Measurements from ENCODE around the gene MOV10L1. TPM values are rescaled to one million over a fixed set of nuclear protein-coding genes. Genes with fewer than 3 reads are reported as not detected.
"Not testable (repeated sequence)": the region's sequence is repeated elsewhere in the genome, so short reads cannot be mapped to it uniquely, and the experiment has no call there.

Gene MOV10L1
- total RNA-seq, 3 donors from 2014 or later = 0.29 to 1.0 (median 0.49) TPM

GRCh38 chr22:50162391-50162956 lies 72.7 kb downstream of the MOV10L1 start:
- DNase-seq = no peak
- no peak for TF ChIP-seq CTCF (IDR thresholded peaks at IDR 0.05)
- no peak overlapping the region for H3K4me3 ChIP-seq

DNA sequence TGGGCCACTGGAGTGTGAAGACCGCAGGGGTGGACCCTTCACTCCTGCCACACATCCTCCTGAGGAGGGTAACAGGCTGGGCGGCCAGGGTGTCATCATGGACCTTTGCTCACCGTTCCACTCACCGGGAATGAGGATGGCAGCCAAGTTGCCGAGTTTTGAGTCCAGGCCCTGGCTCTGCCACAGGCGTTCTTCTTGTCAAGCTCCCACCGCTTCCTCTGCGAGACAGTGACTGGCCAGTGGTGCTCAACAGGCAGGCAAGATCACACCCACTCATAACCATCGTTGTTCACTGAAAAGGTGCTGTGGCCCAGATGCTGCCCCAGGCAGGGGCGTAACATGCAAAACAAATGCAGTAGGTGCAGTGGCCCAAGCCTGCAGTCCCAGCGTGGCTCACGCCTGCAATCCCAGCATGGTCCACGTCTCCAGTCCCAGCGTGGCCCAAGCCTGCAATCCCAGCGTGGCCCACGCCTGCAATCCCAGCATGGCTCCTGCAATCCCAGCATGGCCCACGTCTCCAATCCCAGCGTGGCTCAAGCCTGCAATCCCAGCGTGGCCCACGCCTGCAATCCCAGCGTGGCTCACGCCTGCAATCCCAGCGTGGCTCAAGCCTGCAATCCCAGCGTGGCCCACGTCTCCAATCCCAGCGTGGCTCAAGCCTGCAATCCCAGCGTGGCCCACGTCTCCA lies 75.8 kb downstream of the MOV10L1 start:
- Histone ChIP-seq H3K9me3 (no peaks in the 10 kb centered on the region), H3K4me3 (no peak overlapping the region), H3K36me3 (ENCODE audit: low read depth) (no peaks in the 10 kb centered on the region), H3K4me1 (ENCODE audit: low read depth) (no peaks in the 10 kb centered on the region)
- intact Hi-C loops (cut with DNase I, micrococcal nuclease) = no loop called here
- DNase-seq = no peak
- no peak for TF ChIP-seq CTCF (IDR thresholded peaks at IDR 0.05)
- no peak for ATAC-seq

More at GRCh38 chr22:50162391-50162956, 72.7 kb downstream of the MOV10L1 start:
- intact Hi-C loops (cut with DNase I, micrococcal nuclease) = no loop called here
- Histone ChIP-seq H3K36me3 (ENCODE audit: low read depth) (no peaks in the 10 kb centered on the region), H3K9me3 (no peaks in the 10 kb centered on the region), H3K4me1 (ENCODE audit: low read depth) (no peaks in the 10 kb centered on the region)
- no peak for ATAC-seq

GRCh38 chr22:50167689-50168489 lies 78.1 kb downstream of the MOV10L1 start:
- DNase-seq (no peak), ATAC-seq (no peak)
- Histone ChIP-seq H3K4me1 (ENCODE audit: low read depth) (peaks cover 2% of the 10 kb centered on the region), H3K9me3 (no peaks in the 10 kb centered on the region), H3K36me3 (ENCODE audit: low read depth) (no peaks in the 10 kb centered on the region), H3K4me3 (no peak overlapping the region)
- intact Hi-C loops (cut with DNase I, micrococcal nuclease) = no loop called here
- TF ChIP-seq CTCF (IDR thresholded peaks at IDR 0.05) = no peak

DNA sequence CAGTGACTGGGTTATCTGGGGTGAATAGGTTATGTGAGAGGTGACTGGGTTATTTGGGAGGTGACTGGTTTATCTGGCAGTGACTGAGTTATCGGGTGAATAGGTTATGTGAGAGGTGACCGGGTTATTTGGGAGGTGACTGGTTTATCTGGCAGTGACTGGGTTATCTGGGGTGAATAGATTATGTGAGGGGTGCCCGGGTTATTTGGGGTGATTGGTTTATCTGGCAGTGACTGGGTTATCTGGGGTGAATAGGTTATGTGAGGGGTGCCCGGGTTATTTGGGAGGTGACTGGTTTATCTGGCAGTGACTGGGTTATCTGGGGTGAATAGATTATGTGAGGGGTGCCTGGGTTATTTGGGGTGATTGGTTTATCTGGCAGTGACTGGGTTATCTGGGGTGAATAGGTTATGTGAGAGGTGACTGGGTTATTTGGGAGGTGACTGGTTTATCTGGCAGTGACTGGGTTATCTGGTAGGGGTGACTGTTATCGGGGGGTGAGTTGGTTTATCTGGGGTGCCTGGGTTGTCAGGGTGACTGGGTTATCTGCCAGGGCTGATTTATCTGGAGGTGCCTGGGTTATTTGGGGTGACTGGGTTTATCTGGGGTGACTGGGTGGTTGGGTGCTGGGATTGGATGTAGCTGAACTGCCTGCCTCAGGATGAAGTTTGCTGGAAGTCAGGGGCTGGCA lies 78.8 kb downstream of the MOV10L1 start:
- DNase-seq; H3K9me3 ChIP-seq; intact Hi-C loops (cut with DNase I, micrococcal nuclease); H3K36me3 ChIP-seq (ENCODE audit: low read depth); H3K4me1 ChIP-seq (ENCODE audit: low read depth); H3K4me3 ChIP-seq; ATAC-seq: not testable (repeated sequence)

DNA sequence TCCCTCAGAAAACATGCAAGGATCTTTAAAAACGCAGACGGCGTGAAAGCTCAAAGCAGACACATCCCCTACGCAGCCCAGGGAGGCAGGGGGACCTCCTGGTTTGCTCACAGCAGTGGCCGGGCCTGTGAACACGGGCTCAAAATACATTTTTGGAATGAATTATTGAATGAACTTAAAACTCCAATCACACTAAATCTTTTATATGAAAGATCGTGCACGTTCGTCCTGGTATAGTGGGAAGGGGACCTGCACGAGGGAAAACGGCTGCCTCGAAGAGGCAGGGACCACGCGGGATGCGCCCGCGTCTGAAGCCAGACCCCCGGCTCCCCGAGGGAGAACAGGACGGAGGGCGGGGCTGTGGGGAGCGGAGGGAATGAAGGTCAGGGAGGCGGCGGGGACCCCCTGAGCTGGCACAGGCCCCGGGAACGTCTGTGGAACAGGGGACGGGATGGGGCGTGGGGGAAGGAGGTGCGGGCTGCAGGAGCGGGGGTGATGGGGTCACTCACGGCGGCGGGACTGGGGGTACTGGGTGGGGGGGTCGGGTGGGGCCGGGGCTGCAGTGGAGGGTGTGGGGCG lies 79.5 kb downstream of the MOV10L1 start:
- H3K9me3 ChIP-seq = no peaks in the 10 kb centered on the region
- peaks cover 2% of the 10 kb centered on the region for H3K4me1 ChIP-seq (ENCODE audit: low read depth)
- intact Hi-C loops (cut with DNase I, micrococcal nuclease) = no loop called here
- no peaks in the 10 kb centered on the region for H3K36me3 ChIP-seq (ENCODE audit: low read depth)
- DNase-seq = peak in 1 of 3 donors; percentile 43
- no peak for ATAC-seq
- H3K4me3 ChIP-seq = no peak overlapping the region
- no peak for TF ChIP-seq CTCF (IDR thresholded peaks at IDR 0.05)
